GM12872 (cell line): ENCODE measurements around the gene KDM4B.

Experiments
- CTCF ChIP-seq: IDR thresholded peaks from 3 replicates; pipeline ENCODE4 v1.5.1; 2011; ENCODE audit warnings: low read depth, mild to moderate bottlenecking, low read length, moderate library complexity; ENCODE audit not compliant: insufficient read depth

Gene KDM4B

GRCh38 chr19:5122671-5123409 lies 153.9 kb downstream of the KDM4B start:
- TF ChIP-seq CTCF, result no peak

GRCh38 chr19:5123646-5124045 lies 154.7 kb downstream of the KDM4B start:
- TF ChIP-seq CTCF, result no peak

- no peak for TF ChIP-seq CTCF
These were observed 155.4 kb downstream of the KDM4B start for GRCh38 chr19:5124111-5124855.

GRCh38 chr19:5125376-5125775 lies 156.5 kb downstream of the KDM4B start:
- TF ChIP-seq CTCF, result no peak

- TF ChIP-seq CTCF, result no peak
These were observed 157.0 kb downstream of the KDM4B start for GRCh38 chr19:5125797-5126497.

- TF ChIP-seq CTCF, result no peak
These were observed 157.7 kb downstream of the KDM4B start for GRCh38 chr19:5126498-5127223.

- no peak for TF ChIP-seq CTCF
These were observed 158.8 kb downstream of the KDM4B start for GRCh38 chr19:5127717-5128116.
